ENCODE data around the gene ZNF773.

- TF ChIP-seq CTCF (conservative IDR thresholded peaks at IDR 0.05), result no peak
- no peak for TF ChIP-seq EZH2 (IDR thresholded peaks at IDR 0.05; ENCODE audit: low read depth)
Observed at GRCh38 chr19:57527136-57527881, 27.6 kb downstream of the ZNF773 start, which contains the start of gene ZNF549.

Measured in PC-9 (cell line).